ENCODE results near the gene PDE10A. TPM values are rescaled to one million over a fixed set of nuclear protein-coding genes. Genes with fewer than 3 reads are reported as not detected.

The PDE10A gene
- total RNA-seq, 1 donor from 2014 or later: 5.4 TPM

- Mint-ChIP-seq H3K4me3 (ENCODE audit: unreplicated experiment) (no peak overlapping the region), H3K36me3 (ENCODE audit: low read depth, unreplicated experiment) (no peaks in the 10 kb centered on the region), H3K4me1 (ENCODE audit: low read depth, unreplicated experiment) (peaks cover 14% of the 10 kb centered on the region), H3K9me3 (ENCODE audit: unreplicated experiment) (no peaks in the 10 kb centered on the region), H3K27me3 (ENCODE audit: low read depth, unreplicated experiment) (no peaks in the 10 kb centered on the region), H3K27ac (ENCODE audit: unreplicated experiment) (no peak overlapping the region)
- Histone ChIP-seq H3K36me3 (ENCODE audit: insufficient read depth, low read length) (no peaks in the 10 kb centered on the region), H3K4me1 (ENCODE audit: insufficient read depth, low read length) (peaks cover 42% of the 10 kb centered on the region), H3K9me3 (ENCODE audit: insufficient read depth, low read depth, low read length) (no peaks in the 10 kb centered on the region), H3K27me3 (ENCODE audit: insufficient read depth, low read length) (no peaks in the 10 kb centered on the region), H2AFZ (ENCODE audit: low read depth, low read length) (no peak overlapping the region), H3K9ac (ENCODE audit: low read length) (peak overlapping the region; percentile 27), H3K4me2 (ENCODE audit: low read length) (peak overlapping the region; percentile 30), H3K27ac (ENCODE audit: low read depth, low read length) (peak overlapping the region; percentile 80), H3K4me3 (ENCODE audit: insufficient read depth, low read depth, low read length) (no peak overlapping the region), H3K79me2 (ENCODE audit: insufficient read depth, low read length) (no peaks in the 10 kb centered on the region), H4K20me1 (ENCODE audit: insufficient read depth, low read length) (no peaks in the 10 kb centered on the region)
- TF ChIP-seq EZH2 (IDR thresholded peaks at IDR 0.05; ENCODE audit: insufficient read depth, low read length) (no peak), CTCF (IDR thresholded peaks at IDR 0.05; ENCODE audit: insufficient read depth, low read depth, low read length) (no peak)
- no peak for FAIRE-seq
- DNase-seq (ENCODE audit: low read depth): peak; percentile 61
Observed at GRCh38 chr6:165573671-165574070, 89.4 kb downstream of the PDE10A start.

- H3K27me3 ChIP-seq (ENCODE audit: insufficient read depth, low read length): no peaks in the 10 kb centered on the region
- TF ChIP-seq EZH2 (IDR thresholded peaks at IDR 0.05; ENCODE audit: insufficient read depth, low read length) (no peak), CTCF (IDR thresholded peaks at IDR 0.05; ENCODE audit: insufficient read depth, low read depth, low read length) (no peak)
- no peaks in the 10 kb centered on the region for H3K27me3 Mint-ChIP-seq (ENCODE audit: low read depth, unreplicated experiment)
- no peaks in the 10 kb centered on the region for H3K36me3 Mint-ChIP-seq (ENCODE audit: low read depth, unreplicated experiment)
- FAIRE-seq: no peak
- no peak overlapping the region for H3K4me3 Mint-ChIP-seq (ENCODE audit: unreplicated experiment)
- H3K4me1 ChIP-seq (ENCODE audit: insufficient read depth, low read length): peaks cover 42% of the 10 kb centered on the region
- DNase-seq (ENCODE audit: low read depth): peak; percentile 14
- no peaks in the 10 kb centered on the region for H3K79me2 ChIP-seq (ENCODE audit: insufficient read depth, low read length)
- no peak overlapping the region for H2AFZ ChIP-seq (ENCODE audit: low read depth, low read length)
- H3K4me3 ChIP-seq (ENCODE audit: insufficient read depth, low read depth, low read length): no peak overlapping the region
- no peaks in the 10 kb centered on the region for H3K9me3 Mint-ChIP-seq (ENCODE audit: unreplicated experiment)
- peak overlapping the region; percentile 86 for H3K27ac ChIP-seq (ENCODE audit: low read depth, low read length)
- H3K9me3 ChIP-seq (ENCODE audit: insufficient read depth, low read depth, low read length): no peaks in the 10 kb centered on the region
- peak overlapping the region; percentile 74 for H3K9ac ChIP-seq (ENCODE audit: low read length)
- peak overlapping the region; percentile 67 for H3K4me2 ChIP-seq (ENCODE audit: low read length)
- H4K20me1 ChIP-seq (ENCODE audit: insufficient read depth, low read length): no peaks in the 10 kb centered on the region
- peak overlapping the region; percentile 90 for H3K27ac Mint-ChIP-seq (ENCODE audit: unreplicated experiment)
- H3K36me3 ChIP-seq (ENCODE audit: insufficient read depth, low read length): no peaks in the 10 kb centered on the region
- peaks cover 14% of the 10 kb centered on the region for H3K4me1 Mint-ChIP-seq (ENCODE audit: low read depth, unreplicated experiment)
Observed at GRCh38 chr6:165571721-165572132, 91.3 kb downstream of the PDE10A start.

DNA sequence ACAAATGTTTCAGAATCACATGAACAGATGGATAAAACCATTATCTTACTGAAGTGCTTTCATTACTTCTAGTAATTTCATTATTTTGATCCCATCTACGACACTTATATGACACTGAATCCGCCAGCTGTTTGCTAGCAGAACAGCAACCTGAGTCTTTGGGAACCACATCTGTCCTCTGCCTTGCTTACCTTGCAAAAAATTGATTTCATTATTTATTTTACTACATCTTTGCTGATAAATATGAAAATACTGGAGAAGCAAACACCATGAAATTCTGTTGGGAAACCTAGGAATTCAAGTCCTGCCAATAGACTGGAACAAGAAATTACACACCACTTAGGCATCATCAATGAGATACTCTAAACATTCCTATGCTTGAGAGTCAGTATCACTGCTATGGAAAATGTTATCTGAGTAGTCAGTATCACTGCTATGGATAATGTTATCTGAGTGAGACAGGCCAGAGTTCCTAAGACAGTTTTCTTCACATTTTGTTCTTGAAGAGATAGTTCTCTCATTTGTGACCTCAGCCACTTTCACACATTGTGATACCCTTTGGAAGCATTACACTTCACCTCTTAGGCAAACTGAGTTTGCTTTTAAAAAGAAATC lies 91.9 kb downstream of the PDE10A start:
- H3K4me1 ChIP-seq (ENCODE audit: insufficient read depth, low read length): peaks cover 42% of the 10 kb centered on the region
- FAIRE-seq (no peak), DNase-seq (ENCODE audit: low read depth) (peak; percentile 63)
- no peak overlapping the region for H3K4me3 ChIP-seq (ENCODE audit: insufficient read depth, low read depth, low read length)
- H3K36me3 ChIP-seq (ENCODE audit: insufficient read depth, low read length): no peaks in the 10 kb centered on the region
- H3K79me2 ChIP-seq (ENCODE audit: insufficient read depth, low read length): no peaks in the 10 kb centered on the region
- no peak overlapping the region for H3K4me3 Mint-ChIP-seq (ENCODE audit: unreplicated experiment)
- no peaks in the 10 kb centered on the region for H3K27me3 Mint-ChIP-seq (ENCODE audit: low read depth, unreplicated experiment)
- H3K4me2 ChIP-seq (ENCODE audit: low read length): peak overlapping the region; percentile 67
- H3K9me3 ChIP-seq (ENCODE audit: insufficient read depth, low read depth, low read length): no peaks in the 10 kb centered on the region
- no peaks in the 10 kb centered on the region for H3K9me3 Mint-ChIP-seq (ENCODE audit: unreplicated experiment)
- H2AFZ ChIP-seq (ENCODE audit: low read depth, low read length): no peak overlapping the region
- peak overlapping the region; percentile 86 for H3K27ac ChIP-seq (ENCODE audit: low read depth, low read length)
- H3K27ac Mint-ChIP-seq (ENCODE audit: unreplicated experiment): peak overlapping the region; percentile 90
- TF ChIP-seq EZH2 (IDR thresholded peaks at IDR 0.05; ENCODE audit: insufficient read depth, low read length) (no peak), CTCF (IDR thresholded peaks at IDR 0.05; ENCODE audit: insufficient read depth, low read depth, low read length) (no peak)
- H3K9ac ChIP-seq (ENCODE audit: low read length): peak overlapping the region; percentile 74
- H4K20me1 ChIP-seq (ENCODE audit: insufficient read depth, low read length): no peaks in the 10 kb centered on the region
- no peaks in the 10 kb centered on the region for H3K36me3 Mint-ChIP-seq (ENCODE audit: low read depth, unreplicated experiment)
- no peaks in the 10 kb centered on the region for H3K27me3 ChIP-seq (ENCODE audit: insufficient read depth, low read length)
- peaks cover 14% of the 10 kb centered on the region for H3K4me1 Mint-ChIP-seq (ENCODE audit: low read depth, unreplicated experiment)
